ENCODE measurements around the gene XPO4. TPM values are rescaled to one million over a fixed set of nuclear protein-coding genes. Genes with fewer than 3 reads are reported as not detected.

XPO4 gene
- total and polyA plus RNA-seq, 2 of the 13 experiments (the other 11 are each of a cell fraction or from before 2014, with no cell fraction given) = 8.4 to 24.8 TPM

- in situ Hi-C loops (cut with HindIII; ENCODE audit: extremely low pct_ligation_motif_present, low pct_unique_long_range_greater_than_20kb) (no loop called here), intact Hi-C loops (cut with micrococcal nuclease; ENCODE audit: unreplicated experiment) (no loop called here)
- H3K4me3 ChIP-seq (replicated peaks in 1 of 3; ENCODE audit: insufficient read depth in 1 of 3, low read depth in 2 of 3, low read length in 3 of 3) = no peak overlapping the region
- H3K27me3 ChIP-seq (ENCODE audit: control insufficient read depth in 1 of 2, insufficient read depth in 2 of 2, low read length in 2 of 2) = no peaks in the 10 kb centered on the region
- H3K4me1 ChIP-seq (ENCODE audit: insufficient read depth, low read length) = no peaks in the 10 kb centered on the region
- no peaks in the 10 kb centered on the region for H4K20me1 ChIP-seq (ENCODE audit: insufficient read depth, low read length)
- POLR2A ChIA-PET = no interaction called here
- no peak overlapping the region for H3K27ac ChIP-seq (ENCODE audit: extremely low read length, insufficient read depth, low read length)
- no peak for ATAC-seq
- BruUV-seq (replicated peaks) = no TSS peak
- FAIRE-seq = no peak
- no peaks in the 10 kb centered on the region for H3K9me3 ChIP-seq (ENCODE audit: low read length)
- no peak overlapping the region for H3K9ac ChIP-seq (ENCODE audit: insufficient read depth, low read depth, low read length)
- H2AFZ ChIP-seq (ENCODE audit: low read length) = no peak overlapping the region
- H3K79me2 ChIP-seq (ENCODE audit: insufficient read depth, low read length) = no peaks in the 10 kb centered on the region
- H3K4me2 ChIP-seq (ENCODE audit: low read depth, low read length) = no peak overlapping the region
- TF ChIP-seq HDAC2 (CRISPR knock-in tag; IDR thresholded peaks at IDR 0.05) (no peak), ZNF674 (CRISPR knock-in tag; IDR thresholded peaks at IDR 0.05; ENCODE audit: low read depth) (no peak), TCF12 (IDR thresholded peaks at IDR 0.05) (no peak), TCF12 (CRISPR knock-in tag; IDR thresholded peaks at IDR 0.05) (no peak), ZNF766 (CRISPR knock-in tag; IDR thresholded peaks at IDR 0.05; ENCODE audit: borderline replicate concordance) (no peak), ZNF292 (CRISPR knock-in tag; IDR thresholded peaks at IDR 0.05; ENCODE audit: borderline replicate concordance, low read depth) (no peak), RERE (CRISPR knock-in tag; IDR thresholded peaks at IDR 0.05; ENCODE audit: low read depth) (no peak), MED8 (CRISPR knock-in tag; IDR thresholded peaks at IDR 0.05; ENCODE audit: insufficient replicate concordance) (no peak), MYC (CRISPR knock-in tag; IDR thresholded peaks at IDR 0.05; ENCODE audit: borderline replicate concordance) (no peak), ZNF143 (CRISPR knock-in tag; IDR thresholded peaks at IDR 0.05) (no peak), EHMT2 (IDR thresholded peaks at IDR 0.05; ENCODE audit: borderline replicate concordance, low read depth, low read length) (no peak), ZNF350 (CRISPR knock-in tag; IDR thresholded peaks at IDR 0.05; ENCODE audit: borderline replicate concordance, low read depth) (no peak), CREM (IDR thresholded peaks at IDR 0.05) (no peak), CREM (CRISPR knock-in tag; IDR thresholded peaks at IDR 0.05) (no peak), MED13 (CRISPR knock-in tag; IDR thresholded peaks at IDR 0.05) (no peak), CEBPG (CRISPR knock-in tag; IDR thresholded peaks at IDR 0.05) (no peak), ZNF691 (CRISPR knock-in tag; IDR thresholded peaks at IDR 0.05; ENCODE audit: borderline replicate concordance, low read depth) (no peak), ATF1 (CRISPR knock-in tag; IDR thresholded peaks at IDR 0.05) (no peak), HOXA5 (CRISPR knock-in tag; IDR thresholded peaks at IDR 0.05) (no peak), SP140L (CRISPR knock-in tag; IDR thresholded peaks at IDR 0.05; ENCODE audit: borderline replicate concordance) (no peak), ZNF670 (CRISPR knock-in tag; IDR thresholded peaks at IDR 0.05; ENCODE audit: borderline replicate concordance) (no peak)
- CTCF ChIA-PET (ENCODE audit: low intra/inter-chr PET ratio, low total read pairs) = no interaction called here
- no peak for DNase-seq (ENCODE audit: low spot score)
- WGBS (ENCODE audit: low lambda C conversion rate) = 100% methylated on average over 2 of the region's 2 CpGs
- peaks cover 1 to 37% of the 10 kb centered on the region in 2 experiments for H3K36me3 ChIP-seq (replicated peaks in 1 of 2; ENCODE audit: control insufficient read depth in 1 of 2, insufficient read depth in 2 of 2, low read length in 2 of 2)
Measured at GRCh38 chr13:20801707-20802106, 100.8 kb downstream of the XPO4 start.

Measured in HepG2 (cell line).